ENCODE measurements around the gene MANSC1. TPM values are rescaled to one million over a fixed set of nuclear protein-coding genes. Genes with fewer than 3 reads are reported as not detected.
"Not testable (repeated sequence)": the region's sequence is repeated elsewhere in the genome, so short reads cannot be mapped to it uniquely, and the experiment has no call there.

The MANSC1 gene
- total RNA-seq, 1 experiment from 2014 or later = 74.5 TPM

DNA sequence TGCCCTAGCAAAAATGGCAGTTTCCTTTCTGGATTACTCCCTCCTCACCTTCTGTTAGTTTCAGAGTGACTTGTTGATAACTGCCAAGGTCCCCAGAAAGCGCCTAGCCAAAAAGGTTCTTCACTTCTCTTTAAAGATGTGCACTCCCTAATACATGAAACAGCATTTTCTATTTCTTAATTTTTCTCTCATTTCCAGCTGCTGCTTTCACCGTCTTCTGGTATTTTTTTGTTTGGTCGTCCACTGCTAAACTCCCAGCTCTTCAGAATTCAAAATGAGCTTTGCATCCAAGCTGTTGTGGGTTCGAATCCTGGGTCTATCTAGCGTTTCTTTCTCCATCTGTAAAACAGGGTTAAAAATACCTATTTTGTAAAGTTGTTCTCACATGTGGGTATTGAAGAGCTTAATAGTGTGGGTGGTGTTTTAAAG lies 6.4 kb upstream of the MANSC1 start:
- peaks cover 20% of the 10 kb centered on the region for H3K36me3 Mint-ChIP-seq (ENCODE audit: insufficient read depth, unreplicated experiment)
- CTCF ChIA-PET = interaction anchor here (2.0 kb wide), 1 partner anchor 42 kb away, joined by 5 read pairs; no protein-coding TSS in a partner anchor
- intact Hi-C loops (cut with micrococcal nuclease; ENCODE audit: unreplicated experiment) = no loop called here
- H3K4me1 Mint-ChIP-seq (ENCODE audit: low read depth, unreplicated experiment) = peaks cover 19% of the 10 kb centered on the region
- no peaks in the 10 kb centered on the region for H3K9me3 Mint-ChIP-seq (ENCODE audit: low read depth, unreplicated experiment)
- TF ChIP-seq CTCF (IDR thresholded peaks at IDR 0.05; ENCODE audit: unreplicated experiment) = no peak
- no peak for DNase-seq
- H3K4me3 Mint-ChIP-seq (ENCODE audit: low read depth, unreplicated experiment) = peak overlapping the region; percentile 82
- peak overlapping the region; percentile 96 for H3K27ac Mint-ChIP-seq (ENCODE audit: unreplicated experiment)
- BruUV-seq (replicated peaks) = TSS peak; percentile 96
- no peaks in the 10 kb centered on the region for H3K27me3 Mint-ChIP-seq (ENCODE audit: unreplicated experiment)

GRCh38 chr12:12353807-12354206 lies 3.8 kb upstream of the MANSC1 start:
- Mint-ChIP-seq H3K27me3 (ENCODE audit: unreplicated experiment) (no peaks in the 10 kb centered on the region), H3K4me1 (ENCODE audit: low read depth, unreplicated experiment) (peaks cover 25% of the 10 kb centered on the region)
- CTCF ChIA-PET = interaction anchor here (0.7 kb wide), 1 partner anchor 194 kb away, joined by 4 read pairs; no protein-coding TSS in a partner anchor

DNA sequence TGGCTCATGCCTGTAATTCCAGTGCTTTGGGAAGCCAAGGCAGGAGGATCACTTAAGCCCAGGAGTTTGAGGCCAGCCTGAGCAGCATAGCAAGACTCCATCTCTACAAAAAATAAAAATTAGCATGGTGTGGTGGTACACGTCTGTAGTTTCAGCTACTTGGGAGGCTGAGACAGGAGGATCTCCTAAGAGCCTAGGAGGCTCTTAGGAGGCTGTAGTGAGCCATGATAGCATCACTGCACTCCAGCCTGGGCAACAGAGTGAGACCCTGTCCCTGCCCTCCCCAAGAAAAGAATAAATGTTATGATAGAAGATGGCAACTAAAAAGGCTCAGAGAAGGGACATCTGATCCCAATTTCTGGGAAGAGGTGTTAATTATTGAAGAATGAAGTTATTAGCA lies 3.2 kb upstream of the MANSC1 start:
- Mint-ChIP-seq H3K4me1 (ENCODE audit: low read depth, unreplicated experiment) (peaks cover 29% of the 10 kb centered on the region), H3K27ac (ENCODE audit: unreplicated experiment) (peak overlapping the region; percentile 6), H3K36me3 (ENCODE audit: insufficient read depth, unreplicated experiment) (peaks cover 48% of the 10 kb centered on the region), H3K27me3 (ENCODE audit: unreplicated experiment) (no peaks in the 10 kb centered on the region), H3K9me3 (ENCODE audit: low read depth, unreplicated experiment) (no peaks in the 10 kb centered on the region), H3K4me3 (ENCODE audit: low read depth, unreplicated experiment) (no peak overlapping the region)
- intact Hi-C loops (cut with micrococcal nuclease; ENCODE audit: unreplicated experiment) = no loop called here
- DNase-seq = no peak
- CTCF ChIA-PET = no interaction called here
- BruUV-seq (replicated peaks) = no TSS peak
- no peak for TF ChIP-seq CTCF (IDR thresholded peaks at IDR 0.05; ENCODE audit: unreplicated experiment)

More at GRCh38 chr12:12353807-12354206, 3.8 kb upstream of the MANSC1 start:
- no peak for DNase-seq
- intact Hi-C loops (cut with micrococcal nuclease; ENCODE audit: unreplicated experiment) = no loop called here
- Mint-ChIP-seq H3K9me3 (ENCODE audit: low read depth, unreplicated experiment) (no peaks in the 10 kb centered on the region), H3K36me3 (ENCODE audit: insufficient read depth, unreplicated experiment) (peaks cover 43% of the 10 kb centered on the region), H3K4me3 (ENCODE audit: low read depth, unreplicated experiment) (no peak overlapping the region), H3K27ac (ENCODE audit: unreplicated experiment) (peak overlapping the region; percentile 6)
- TF ChIP-seq CTCF (IDR thresholded peaks at IDR 0.05; ENCODE audit: unreplicated experiment) = no peak
- no TSS peak for BruUV-seq (replicated peaks)

DNA sequence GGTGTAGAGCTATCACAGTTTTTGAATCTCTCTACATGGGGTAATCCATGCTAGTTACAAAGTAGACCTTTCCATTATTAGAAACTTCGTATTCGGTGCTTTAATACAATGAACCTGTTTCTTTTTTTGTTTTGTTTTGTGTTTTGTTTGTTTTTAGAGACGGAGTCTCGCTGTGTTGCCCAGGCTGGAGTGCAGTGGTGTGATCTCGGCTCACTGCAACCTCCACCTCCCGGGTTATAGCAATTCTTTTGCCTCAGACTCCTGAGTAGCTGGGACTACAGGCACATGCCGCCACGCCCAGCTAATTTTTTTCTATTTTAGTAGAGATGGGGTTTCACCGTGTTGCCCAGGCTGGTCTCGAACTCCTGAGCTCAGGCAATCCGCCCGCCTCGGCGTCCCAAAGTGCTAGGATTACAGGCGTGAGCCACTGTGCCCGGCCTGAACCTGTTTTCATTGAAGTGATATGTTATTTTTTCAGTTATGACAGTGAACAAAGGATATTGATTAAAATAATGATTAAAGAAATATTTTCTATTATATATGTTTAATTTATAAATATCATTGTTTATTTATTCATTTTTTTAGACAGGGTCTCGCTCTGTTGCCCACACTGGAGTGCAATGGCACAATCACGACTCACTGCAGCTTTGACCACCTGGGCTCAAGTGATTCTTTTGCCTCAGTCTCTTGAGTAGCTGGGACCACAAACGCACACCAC lies 1.6 kb upstream of the MANSC1 start:
- H3K9me3 Mint-ChIP-seq (ENCODE audit: low read depth, unreplicated experiment); H3K27me3 Mint-ChIP-seq (ENCODE audit: unreplicated experiment); DNase-seq; intact Hi-C loops (cut with micrococcal nuclease; ENCODE audit: unreplicated experiment): not testable (repeated sequence)
- TSS peak; percentile 87 for BruUV-seq (replicated peaks)
- CTCF ChIA-PET = interaction anchor here (0.8 to 1.7 kb wide), 5 partner anchors 13 to 345 kb away, joined by 3 to 7 read pairs (median 4); no protein-coding TSS in a partner anchor
- Mint-ChIP-seq H3K36me3 (ENCODE audit: insufficient read depth, unreplicated experiment) (peaks cover 44% of the 10 kb centered on the region), H3K27ac (ENCODE audit: unreplicated experiment) (peak overlapping the region; percentile 94), H3K4me1 (ENCODE audit: low read depth, unreplicated experiment) (peaks cover 33% of the 10 kb centered on the region), H3K4me3 (ENCODE audit: low read depth, unreplicated experiment) (peak overlapping the region; percentile 89)
